ENCODE results near the gene SRPRA.

- no peak for TF ChIP-seq CTCF (conservative IDR thresholded peaks at IDR 0.05; ENCODE audit: low read length)
- TF ChIP-seq EZH2phosphoT487 (IDR thresholded peaks at IDR 0.05; ENCODE audit: borderline replicate concordance), result no peak
Observed at GRCh38 chr11:126310992-126311310, 42.3 kb upstream of the SRPRA start.

All from Loucy (cell line).